Tibial nerve (tissue), 3 donors: ENCODE measurements around the gene ANXA6.
A peak's percentile ranks its signal among the peaks of the same experiment; 100 is the strongest.

Experiments used
- POLR2A ChIP-seq, 2 donors: fragments of 450-650 bp; IDR thresholded peaks; one replicate each; pipeline ENCODE4 v1.6.1; 2017; ENCODE audit warnings: antibody characterized with exemption in 2 of 2, mild to moderate bottlenecking in 2 of 2, moderate library complexity in 2 of 2
- TF ChIP-seq, protein P1 (sequence below), 5 experiments: fragments of 200-600 bp in 3 of 5; fragments of 450-650 bp in 2 of 5; sonication (generic) in 3 of 5; IDR thresholded peaks; one replicate each; pipeline ENCODE4 v1.5.1; 2016 to 2019; ENCODE audit warnings: antibody characterized with exemption in 5 of 5, mild to moderate bottlenecking in 3 of 5, moderate library complexity in 2 of 5

DNA sequence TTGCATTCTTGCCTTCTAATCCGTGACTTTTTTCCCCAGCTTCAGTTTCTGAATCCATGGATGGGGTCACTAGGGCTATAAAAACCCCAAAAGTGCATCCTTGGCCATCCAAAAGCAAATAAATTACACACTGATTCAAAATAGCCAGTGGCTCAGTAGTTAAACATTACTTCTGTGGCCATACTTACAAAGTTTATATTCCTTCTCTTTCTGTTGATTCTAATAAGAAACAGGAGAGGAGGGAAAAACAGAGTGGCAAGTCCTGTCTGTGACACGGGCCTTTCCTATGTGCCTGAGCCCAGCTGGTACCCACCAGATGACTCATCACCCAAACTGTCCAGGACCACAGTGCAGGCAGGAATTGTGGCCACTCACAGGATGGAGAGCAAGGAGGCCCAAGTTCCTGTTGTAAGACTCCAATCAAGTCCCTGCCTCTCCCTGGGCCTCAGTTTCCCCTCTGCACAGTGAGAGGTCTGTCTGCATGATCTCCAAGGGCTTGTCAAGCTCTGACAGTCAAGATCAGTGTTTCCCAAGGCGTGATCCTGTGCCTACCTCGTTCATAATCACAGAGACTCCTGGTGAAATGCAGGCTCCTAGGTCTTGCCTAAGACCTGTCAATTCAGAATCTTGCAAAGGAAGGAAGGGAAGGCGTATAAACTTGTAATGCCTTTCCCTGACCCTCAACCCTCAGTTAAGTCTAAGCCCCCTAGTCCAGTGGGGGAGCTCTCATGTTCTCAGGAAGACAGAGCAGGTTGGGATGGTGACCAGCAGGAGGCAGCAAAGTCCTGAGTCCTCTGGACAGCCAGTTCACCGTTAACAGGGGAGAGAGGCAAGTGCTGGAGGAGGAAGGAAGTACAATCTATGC lies 106.3 kb downstream of the ANXA6 start:
- no peak for TF ChIP-seq POLR2A (IDR thresholded peaks at IDR 0.05)
- TF ChIP-seq, protein P1, sequence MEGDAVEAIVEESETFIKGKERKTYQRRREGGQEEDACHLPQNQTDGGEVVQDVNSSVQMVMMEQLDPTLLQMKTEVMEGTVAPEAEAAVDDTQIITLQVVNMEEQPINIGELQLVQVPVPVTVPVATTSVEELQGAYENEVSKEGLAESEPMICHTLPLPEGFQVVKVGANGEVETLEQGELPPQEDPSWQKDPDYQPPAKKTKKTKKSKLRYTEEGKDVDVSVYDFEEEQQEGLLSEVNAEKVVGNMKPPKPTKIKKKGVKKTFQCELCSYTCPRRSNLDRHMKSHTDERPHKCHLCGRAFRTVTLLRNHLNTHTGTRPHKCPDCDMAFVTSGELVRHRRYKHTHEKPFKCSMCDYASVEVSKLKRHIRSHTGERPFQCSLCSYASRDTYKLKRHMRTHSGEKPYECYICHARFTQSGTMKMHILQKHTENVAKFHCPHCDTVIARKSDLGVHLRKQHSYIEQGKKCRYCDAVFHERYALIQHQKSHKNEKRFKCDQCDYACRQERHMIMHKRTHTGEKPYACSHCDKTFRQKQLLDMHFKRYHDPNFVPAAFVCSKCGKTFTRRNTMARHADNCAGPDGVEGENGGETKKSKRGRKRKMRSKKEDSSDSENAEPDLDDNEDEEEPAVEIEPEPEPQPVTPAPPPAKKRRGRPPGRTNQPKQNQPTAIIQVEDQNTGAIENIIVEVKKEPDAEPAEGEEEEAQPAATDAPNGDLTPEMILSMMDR (IDR thresholded peaks at IDR 0.05), result peak; percentile 70 to 91 (median 80)
